ENCODE data around the gene AVP. TPM values are rescaled to one million over a fixed set of nuclear protein-coding genes. Genes with fewer than 3 reads are reported as not detected.
A peak's percentile ranks its signal among the peaks of the same experiment; 100 is the strongest.

The AVP gene
- total RNA-seq, 4 donors from 2014 or later, result 5.8 TPM; not detected in 3

- Histone ChIP-seq H3K9me3 (no peaks in the 10 kb centered on the region), H3K4me1 (peaks cover 0 to 19% (median 9%) of the 10 kb centered on the region in 4 donors), H3K27ac (peak overlapping the region; percentile 87 to 94 (median 92)), H3K36me3 (peaks cover 0 to 32% (median 0%) of the 10 kb centered on the region in 3 donors), H3K4me3 (peak overlapping the region; percentile 65 to 98 (median 87)), H3K27me3 (no peaks in the 10 kb centered on the region)
- TF ChIP-seq, protein P1, sequence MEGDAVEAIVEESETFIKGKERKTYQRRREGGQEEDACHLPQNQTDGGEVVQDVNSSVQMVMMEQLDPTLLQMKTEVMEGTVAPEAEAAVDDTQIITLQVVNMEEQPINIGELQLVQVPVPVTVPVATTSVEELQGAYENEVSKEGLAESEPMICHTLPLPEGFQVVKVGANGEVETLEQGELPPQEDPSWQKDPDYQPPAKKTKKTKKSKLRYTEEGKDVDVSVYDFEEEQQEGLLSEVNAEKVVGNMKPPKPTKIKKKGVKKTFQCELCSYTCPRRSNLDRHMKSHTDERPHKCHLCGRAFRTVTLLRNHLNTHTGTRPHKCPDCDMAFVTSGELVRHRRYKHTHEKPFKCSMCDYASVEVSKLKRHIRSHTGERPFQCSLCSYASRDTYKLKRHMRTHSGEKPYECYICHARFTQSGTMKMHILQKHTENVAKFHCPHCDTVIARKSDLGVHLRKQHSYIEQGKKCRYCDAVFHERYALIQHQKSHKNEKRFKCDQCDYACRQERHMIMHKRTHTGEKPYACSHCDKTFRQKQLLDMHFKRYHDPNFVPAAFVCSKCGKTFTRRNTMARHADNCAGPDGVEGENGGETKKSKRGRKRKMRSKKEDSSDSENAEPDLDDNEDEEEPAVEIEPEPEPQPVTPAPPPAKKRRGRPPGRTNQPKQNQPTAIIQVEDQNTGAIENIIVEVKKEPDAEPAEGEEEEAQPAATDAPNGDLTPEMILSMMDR (IDR thresholded peaks at IDR 0.05), result no peak
- no peak for TF ChIP-seq POLR2A (IDR thresholded peaks at IDR 0.05)
- DNase-seq, result peak; percentile 81 to 91 (median 89)
Observed at GRCh38 chr20:3045042-3045815, 39.3 kb downstream of the AVP start.

- no peak overlapping the region for H3K4me3 ChIP-seq
- DNase-seq, result no peak
- H3K27me3 ChIP-seq, result no peaks in the 10 kb centered on the region
- no peak for TF ChIP-seq POLR2A (IDR thresholded peaks at IDR 0.05)
- TF ChIP-seq, protein P1 (IDR thresholded peaks at IDR 0.05), result no peak
- H3K9me3 ChIP-seq, result no peaks in the 10 kb centered on the region
- peak overlapping the region in 1 of 4 donors; percentile 94 for H3K27ac ChIP-seq
- peaks cover 0 to 34% (median 0%) of the 10 kb centered on the region in 3 donors for H3K36me3 ChIP-seq
- peaks cover 0 to 19% (median 9%) of the 10 kb centered on the region in 4 donors for H3K4me1 ChIP-seq
Observed at GRCh38 chr20:3044336-3044965, 40.1 kb downstream of the AVP start.

DNA sequence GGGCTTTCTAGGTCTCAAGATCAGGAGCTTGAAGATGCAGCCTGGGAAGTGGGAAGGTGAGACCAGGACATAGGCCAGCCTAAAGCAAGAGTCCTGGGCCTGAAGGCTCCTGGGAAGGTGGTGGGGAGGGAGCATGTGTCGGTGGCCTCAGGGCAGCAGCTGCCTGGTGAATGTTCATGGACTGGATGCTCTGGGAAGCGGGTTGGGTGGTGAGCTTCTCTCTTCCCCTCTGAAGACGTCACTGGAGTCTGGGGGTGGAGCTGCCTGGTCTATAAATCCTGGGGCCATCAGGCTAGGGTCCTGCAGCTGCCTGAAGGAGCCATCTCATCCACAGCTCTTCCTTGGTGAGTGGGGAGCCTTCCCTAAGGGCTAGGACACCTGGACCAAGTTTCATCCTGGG, 41.2 kb downstream of the AVP start, which contains the start of gene GNRH2:
GNRH2 (plus strand) TSS at position 301 of the 400 bp plus-strand sequence. CDS start 793 bp downstream, outside the sequence.
- no peak for DNase-seq
- Histone ChIP-seq H3K4me1 (peaks cover 0 to 19% (median 9%) of the 10 kb centered on the region in 4 donors), H3K27me3 (no peaks in the 10 kb centered on the region), H3K4me3 (no peak within 1 kb of the TSS), H3K36me3 (peaks cover 0 to 34% (median 0%) of the 10 kb centered on the region in 3 donors), H3K27ac (peak within 1 kb of the TSS in 2 of 4 donors; percentile 30 to 55), H3K9me3 (no peaks in the 10 kb centered on the region)
- TF ChIP-seq, protein P1 (IDR thresholded peaks at IDR 0.05), result no peak

- peaks cover 0 to 34% (median 0%) of the 10 kb centered on the region in 3 donors for H3K36me3 ChIP-seq
- peak overlapping the region in 2 of 4 donors; percentile 30 to 55 for H3K27ac ChIP-seq
- peaks cover 0 to 15% (median 7%) of the 10 kb centered on the region in 4 donors for H3K4me1 ChIP-seq
- no peak for DNase-seq
- H3K9me3 ChIP-seq, result no peaks in the 10 kb centered on the region
- no peaks in the 10 kb centered on the region for H3K27me3 ChIP-seq
- no peak overlapping the region for H3K4me3 ChIP-seq
- TF ChIP-seq, protein P1 (IDR thresholded peaks at IDR 0.05), result no peak
- TF ChIP-seq POLR2A (IDR thresholded peaks at IDR 0.05), result no peak
Observed at GRCh38 chr20:3042625-3043024, 41.9 kb downstream of the AVP start.

- no peak overlapping the region for H3K4me3 ChIP-seq
- no peaks in the 10 kb centered on the region for H3K27me3 ChIP-seq
- DNase-seq, result no peak
- peaks cover 0 to 39% (median 0%) of the 10 kb centered on the region in 3 donors for H3K36me3 ChIP-seq
- no peak for TF ChIP-seq POLR2A (IDR thresholded peaks at IDR 0.05)
- TF ChIP-seq, protein P1 (IDR thresholded peaks at IDR 0.05), result no peak
- H3K4me1 ChIP-seq, result peaks cover 0 to 8% (median 4%) of the 10 kb centered on the region in 4 donors
- peak overlapping the region in 2 of 4 donors; percentile 30 to 41 for H3K27ac ChIP-seq
- no peaks in the 10 kb centered on the region for H3K9me3 ChIP-seq
Observed at GRCh38 chr20:3041854-3042409, 42.6 kb downstream of the AVP start.

Data from Peyer's patch (tissue), 4 donors.